Glomerular endothelial cell (primary cell): ENCODE results near the gene CDK5RAP3. TPM values are rescaled to one million over a fixed set of nuclear protein-coding genes. Genes with fewer than 3 reads are reported as not detected.
A peak's percentile ranks its signal among the peaks of the same experiment; 100 is the strongest.
"Not testable (repeated sequence)": the region's sequence is repeated elsewhere in the genome, so short reads cannot be mapped to it uniquely, and the experiment has no call there.

ENCODE experiments used
- DNase-seq: peaks from one replicate; pipeline ENCODE4 v3.0.0-alpha.2; 2011; ENCODE audit warnings: low read depth, low spot score; ENCODE audit errors: extremely low read depth
- total RNA-seq: library from RNA; depleted of rRNA; stranded (reverse); fragments of >200 nt; gene quantifications from 2 replicates; pipeline ENCODE4 v1.2.3, GENCODE V29; 2015

CDK5RAP3 gene, protein sequence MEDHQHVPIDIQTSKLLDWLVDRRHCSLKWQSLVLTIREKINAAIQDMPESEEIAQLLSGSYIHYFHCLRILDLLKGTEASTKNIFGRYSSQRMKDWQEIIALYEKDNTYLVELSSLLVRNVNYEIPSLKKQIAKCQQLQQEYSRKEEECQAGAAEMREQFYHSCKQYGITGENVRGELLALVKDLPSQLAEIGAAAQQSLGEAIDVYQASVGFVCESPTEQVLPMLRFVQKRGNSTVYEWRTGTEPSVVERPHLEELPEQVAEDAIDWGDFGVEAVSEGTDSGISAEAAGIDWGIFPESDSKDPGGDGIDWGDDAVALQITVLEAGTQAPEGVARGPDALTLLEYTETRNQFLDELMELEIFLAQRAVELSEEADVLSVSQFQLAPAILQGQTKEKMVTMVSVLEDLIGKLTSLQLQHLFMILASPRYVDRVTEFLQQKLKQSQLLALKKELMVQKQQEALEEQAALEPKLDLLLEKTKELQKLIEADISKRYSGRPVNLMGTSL
- 98.2 and 99.8 TPM in 2 replicates for total RNA-seq

DNA sequence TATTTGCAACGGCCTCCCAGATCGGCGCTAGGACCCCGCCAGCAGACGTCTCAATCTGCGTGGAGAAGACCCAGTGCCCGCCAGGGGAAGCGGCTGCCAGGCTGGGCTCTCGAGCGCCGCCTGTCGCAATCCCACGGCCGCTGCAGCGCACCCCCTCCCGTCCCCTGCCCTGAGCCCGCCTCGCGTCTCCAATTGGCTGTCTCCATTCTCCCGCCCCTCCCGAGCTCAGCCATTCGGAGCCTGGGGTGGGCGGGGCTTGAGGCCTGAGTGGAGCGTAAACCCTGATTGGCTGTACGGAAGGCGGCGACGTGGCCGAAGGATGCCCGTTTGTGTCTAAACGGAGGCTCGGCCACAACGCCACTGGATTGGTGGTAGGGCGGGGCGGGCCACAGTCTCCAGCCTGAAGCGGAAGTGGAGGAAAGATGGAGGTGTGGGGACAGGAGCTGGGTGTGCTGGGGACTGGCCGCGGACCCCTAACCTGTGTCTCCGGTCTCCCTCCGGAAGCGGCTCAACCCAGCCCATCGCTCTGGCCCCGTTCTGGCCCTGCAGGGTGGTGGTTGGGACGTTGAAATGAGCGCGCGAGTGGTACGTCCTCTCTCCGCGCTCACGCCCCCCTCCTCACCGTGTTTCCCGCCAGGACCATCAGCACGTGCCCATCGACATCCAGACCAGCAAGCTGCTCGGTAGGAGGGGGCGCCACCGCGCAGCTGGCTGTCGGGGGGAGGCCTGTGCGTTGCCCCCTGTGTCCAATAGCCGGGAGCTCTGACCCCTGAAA lies at the start of gene CDK5RAP3:
TSS of gene CDK5RAP3 (plus strand) at position 389 of the 775 bp plus-strand sequence. CDS start at position 423, 34 bp downstream.
- peak; percentile 91 for DNase-seq

DNA sequence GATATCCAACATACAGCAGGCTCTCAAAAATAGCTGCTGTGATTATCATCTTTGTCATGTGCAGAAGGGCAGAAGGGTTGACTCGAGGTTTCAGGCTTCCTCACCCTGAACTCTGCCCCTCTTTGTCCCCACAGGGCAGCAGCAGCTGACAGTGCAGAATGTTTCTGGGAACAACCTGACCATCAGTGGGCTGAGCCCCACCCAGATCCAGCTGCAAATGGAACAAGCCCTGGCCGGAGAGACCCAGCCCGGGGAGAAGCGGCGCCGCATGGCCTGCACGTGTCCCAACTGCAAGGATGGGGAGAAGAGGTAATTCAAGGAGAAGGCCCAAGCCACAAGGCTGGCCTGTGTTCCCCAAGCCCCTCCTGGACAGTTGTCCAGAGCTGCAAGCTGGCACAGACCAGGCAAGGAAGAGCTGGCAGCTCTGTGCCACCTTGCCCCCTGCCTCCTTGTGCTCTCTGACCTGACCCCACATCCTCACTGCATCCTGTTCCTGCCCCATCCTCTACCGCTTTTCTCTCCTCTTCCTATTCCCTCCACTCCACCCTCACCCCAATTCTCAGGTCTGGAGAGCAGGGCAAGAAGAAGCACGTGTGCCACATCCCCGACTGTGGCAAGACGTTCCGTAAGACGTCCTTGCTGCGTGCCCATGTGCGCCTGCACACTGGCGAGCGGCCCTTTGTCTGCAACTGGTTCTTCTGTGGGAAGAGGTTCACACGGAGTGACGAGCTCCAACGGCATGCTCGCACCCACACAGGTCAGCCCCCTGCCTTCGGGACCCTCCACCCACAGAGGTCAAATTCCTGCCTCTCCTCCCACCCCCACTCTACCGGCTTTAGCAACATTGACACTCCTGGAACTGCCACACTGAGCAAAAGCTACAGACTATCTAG lies 45.9 kb upstream of the CDK5RAP3 start:
- DNase-seq, result no peak

DNA sequence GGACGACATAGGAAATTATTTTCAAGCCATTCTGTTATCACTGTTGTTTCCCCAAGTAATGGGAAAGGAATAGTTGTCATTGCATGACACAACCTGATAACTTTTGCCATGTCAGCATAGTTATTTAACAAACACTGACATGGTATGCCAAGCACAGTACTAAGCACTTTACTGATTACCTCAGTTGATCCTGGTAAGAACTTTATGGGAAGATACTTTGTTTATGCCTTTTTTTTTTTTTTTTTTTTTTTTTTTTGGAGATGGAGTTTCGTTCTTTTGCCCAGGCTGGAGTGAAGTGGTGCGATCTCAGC lies 45.3 kb upstream of the CDK5RAP3 start:
- DNase-seq, result no peak

GRCh38 chr17:47927821-47928400 lies 43.0 kb upstream of the CDK5RAP3 start:
- no peak for DNase-seq

DNA sequence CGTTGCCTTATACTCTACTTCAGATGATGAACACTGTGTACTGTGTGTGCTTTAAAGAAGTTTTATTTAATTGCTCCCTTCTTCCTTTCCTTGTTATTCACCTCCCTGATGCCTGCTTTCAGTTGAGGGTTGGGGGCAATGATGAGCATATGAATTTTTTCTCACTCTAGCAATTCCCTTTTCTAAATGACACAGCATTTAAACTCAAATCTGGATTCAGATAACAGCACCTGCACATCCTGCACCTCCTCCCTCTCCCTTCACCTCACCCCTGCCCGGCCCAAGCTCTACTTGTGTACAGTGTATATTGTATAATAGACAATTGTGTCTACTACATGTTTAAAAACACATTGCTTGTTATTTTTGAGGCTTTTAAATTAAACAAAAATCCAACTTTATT lies 42.5 kb upstream of the CDK5RAP3 start:
- DNase-seq, result no peak

DNA sequence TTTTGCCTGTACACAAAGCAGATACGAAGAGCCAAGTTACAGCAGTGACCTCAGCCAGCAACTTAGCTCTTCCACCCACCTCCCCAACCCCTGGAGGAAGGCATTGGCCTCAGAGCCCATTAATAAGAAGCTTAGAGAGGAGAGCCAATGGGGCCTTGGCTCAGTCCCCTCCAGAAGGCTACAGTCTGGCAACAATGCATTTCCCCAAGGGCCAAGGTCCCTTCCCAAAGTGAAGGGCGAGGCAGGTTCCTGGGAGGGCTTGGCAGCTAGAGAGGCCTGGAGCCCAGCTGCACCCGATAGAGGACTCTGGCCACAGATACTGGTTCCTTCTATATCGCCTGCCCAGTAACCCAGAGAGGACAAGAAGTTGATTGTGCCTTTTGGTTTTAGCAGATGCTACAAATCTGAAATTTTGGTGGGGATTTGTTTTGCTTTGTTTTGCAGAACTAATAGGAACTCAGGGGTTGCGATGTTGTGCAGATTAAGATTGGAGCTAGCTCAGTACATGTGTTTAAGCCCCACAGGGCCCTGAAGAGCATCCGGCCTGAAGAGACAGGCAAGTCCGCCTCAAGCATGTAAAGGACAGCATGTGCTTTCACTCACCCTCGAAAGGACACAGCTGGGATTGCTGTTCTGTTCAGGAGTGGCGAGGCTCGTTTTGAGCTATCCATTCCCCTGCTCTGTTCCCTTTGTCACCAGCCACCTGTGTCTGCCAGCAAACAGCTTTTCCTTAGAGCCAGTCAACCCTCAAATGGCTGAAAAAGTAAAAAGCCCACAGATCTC lies 41.5 kb upstream of the CDK5RAP3 start:
- DNase-seq, result no peak

GRCh38 chr17:47931848-47932247 lies 39.1 kb upstream of the CDK5RAP3 start:
- DNase-seq, result no peak

- no peak for DNase-seq
These were observed 36.1 kb upstream of the CDK5RAP3 start for GRCh38 chr17:47934856-47935255.

GRCh38 chr17:47935468-47935867 lies 35.4 kb upstream of the CDK5RAP3 start:
- not testable (repeated sequence) for DNase-seq

GRCh38 chr17:47935961-47936360 lies 35.0 kb upstream of the CDK5RAP3 start:
- no peak for DNase-seq

- DNase-seq, result no peak
These were observed 33.0 kb upstream of the CDK5RAP3 start for GRCh38 chr17:47937941-47938340.

DNA sequence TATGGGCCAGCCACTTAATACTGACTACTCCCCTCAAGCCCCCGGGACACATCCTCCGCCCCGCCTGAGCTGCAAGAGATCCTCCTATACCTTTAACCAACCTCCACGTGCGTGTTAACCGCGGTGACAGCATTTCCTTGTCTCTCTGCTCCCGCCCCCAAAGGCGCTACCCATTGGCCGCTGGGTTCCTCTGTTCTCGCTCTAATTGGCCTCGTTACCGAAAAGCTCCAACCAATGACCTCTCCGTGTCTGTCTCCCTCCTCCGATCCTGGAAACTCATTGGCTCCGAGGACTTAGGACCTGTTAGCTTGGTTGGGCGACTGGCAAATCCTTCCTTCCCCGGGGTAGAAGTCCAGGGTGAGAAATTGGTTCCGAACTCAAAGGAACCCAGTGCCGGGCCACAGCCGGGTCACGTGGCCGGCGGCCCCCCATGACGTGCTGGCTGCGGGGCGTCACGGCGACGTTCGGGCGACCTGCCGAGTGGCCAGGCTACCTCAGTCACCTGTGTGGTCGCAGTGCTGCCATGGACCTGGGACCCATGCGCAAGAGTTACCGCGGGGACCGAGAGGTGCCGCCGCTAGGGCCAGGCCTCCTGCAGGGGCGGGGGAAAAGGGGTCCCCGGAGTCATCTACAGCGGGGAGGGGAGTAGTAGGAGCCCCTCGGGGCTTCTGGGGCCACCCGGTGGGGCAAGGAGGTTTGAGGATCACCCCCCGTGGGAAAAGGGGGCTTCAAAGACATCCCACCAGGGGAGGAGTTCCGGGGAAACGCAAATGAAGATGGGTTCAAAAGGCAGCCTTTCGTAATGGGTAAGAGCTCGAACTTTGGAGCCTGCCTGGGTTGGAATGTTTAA lies 29.4 kb upstream of the CDK5RAP3 start, which contains the start of gene PNPO:
TSS of gene PNPO (plus strand) at position 326 of the 850 bp plus-strand sequence. CDS start at position 431, 105 bp downstream.
- DNase-seq, result peak; percentile 99

GRCh38 chr17:47942096-47942510 lies 28.8 kb upstream of the CDK5RAP3 start:
- no peak for DNase-seq

GRCh38 chr17:47942568-47942967 lies 28.3 kb upstream of the CDK5RAP3 start:
- no peak for DNase-seq

DNA sequence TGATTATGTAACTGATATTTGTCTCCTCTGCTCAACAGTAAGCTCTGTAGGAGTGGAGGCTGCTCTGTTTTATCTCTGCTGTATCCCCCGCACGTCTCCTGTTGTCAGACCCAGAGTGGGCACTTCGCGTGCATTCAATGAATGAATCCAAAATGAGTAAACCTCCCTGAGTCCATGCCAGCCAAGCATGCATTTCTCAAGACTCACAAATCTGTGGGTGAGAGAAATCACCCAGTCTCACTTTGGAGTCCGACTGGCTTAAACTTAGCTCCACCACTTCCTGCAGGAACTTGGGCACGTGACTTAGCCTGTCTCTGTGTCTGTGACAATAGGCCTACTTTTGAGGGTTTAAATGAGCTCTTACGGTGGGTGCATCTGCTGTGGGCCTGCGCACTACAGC lies 25.8 kb upstream of the CDK5RAP3 start:
- no peak for DNase-seq

- no peak for DNase-seq
These were observed 25.1 kb upstream of the CDK5RAP3 start for GRCh38 chr17:47945529-47946508.

GRCh38 chr17:47946516-47946915 lies 24.4 kb upstream of the CDK5RAP3 start:
- no peak for DNase-seq
